ENCODE results near the gene RAB3GAP1. TPM values are rescaled to one million over a fixed set of nuclear protein-coding genes. Genes with fewer than 3 reads are reported as not detected.

RAB3GAP1 gene
- total and polyA plus RNA-seq, 12 donors = 17.5 to 64.2 (median 50.9) TPM

- no peaks in the 10 kb centered on the region for H3K9me3 ChIP-seq
- H3K27ac ChIP-seq = no peak overlapping the region
- WGBS, 2 donors = 87 to 93% methylated on average over 1 of the region's 1 CpG
- no peaks in the 10 kb centered on the region for H3K4me1 ChIP-seq
- DNase-seq (no peak), ATAC-seq (no peak)
- peaks cover 0 to 2% (median 0%) of the 10 kb centered on the region in 7 donors for H3K27me3 ChIP-seq
- TF ChIP-seq CTCF (IDR thresholded peaks at IDR 0.05) = no peak
- no peak overlapping the region for H3K4me3 ChIP-seq
- H3K36me3 ChIP-seq = no peaks in the 10 kb centered on the region
- intact Hi-C loops (cut with DNase I) = no loop called here
Measured at GRCh38 chr2:135021618-135022017, 30.5 kb upstream of the RAB3GAP1 start.

GRCh38 chr2:135022952-135023880 is 28.9 kb upstream of the RAB3GAP1 start:
- WGBS, 2 donors = 71% methylated on average over 10 of the region's 10 CpGs
- no peak for ATAC-seq
- Histone ChIP-seq H3K4me1 (no peaks in the 10 kb centered on the region), H3K4me3 (no peak overlapping the region), H3K36me3 (no peaks in the 10 kb centered on the region), H3K27ac (no peak overlapping the region), H3K27me3 (peaks cover 0 to 7% (median 0%) of the 10 kb centered on the region in 7 donors), H3K9me3 (no peaks in the 10 kb centered on the region)
- intact Hi-C loops (cut with DNase I) = no loop called here
- DNase-seq = no peak
- no peak for TF ChIP-seq CTCF (IDR thresholded peaks at IDR 0.05)

- no peaks in the 10 kb centered on the region for H3K4me1 ChIP-seq
- H3K36me3 ChIP-seq = no peaks in the 10 kb centered on the region
- no peak overlapping the region for H3K4me3 ChIP-seq
- no peak for DNase-seq
- no peak overlapping the region for H3K27ac ChIP-seq
- TF ChIP-seq CTCF (IDR thresholded peaks at IDR 0.05) = no peak
- WGBS, 2 donors = 86 to 92% methylated on average over 5 of the region's 5 CpGs
- no peaks in the 10 kb centered on the region for H3K9me3 ChIP-seq
- intact Hi-C loops (cut with DNase I) = no loop called here
- no peak for ATAC-seq
- H3K27me3 ChIP-seq = peaks cover 0 to 9% (median 0%) of the 10 kb centered on the region in 7 donors
Measured at GRCh38 chr2:135023886-135024485, 28.1 kb upstream of the RAB3GAP1 start.

- intact Hi-C loops (cut with DNase I) = no loop called here
Measured at GRCh38 chr2:135029481-135030134, 22.5 kb upstream of the RAB3GAP1 start.

More at GRCh38 chr2:135029481-135030134, 22.5 kb upstream of the RAB3GAP1 start:
- no peak for ATAC-seq
- no peaks in the 10 kb centered on the region for H3K36me3 ChIP-seq
- H3K4me3 ChIP-seq = no peak overlapping the region
- no peak overlapping the region for H3K27ac ChIP-seq
- H3K27me3 ChIP-seq = peaks cover 0 to 9% (median 0%) of the 10 kb centered on the region in 7 donors
- H3K4me1 ChIP-seq = no peaks in the 10 kb centered on the region
- DNase-seq = no peak
- no peak for TF ChIP-seq CTCF (IDR thresholded peaks at IDR 0.05)
- WGBS, 2 donors = 64 to 68% methylated on average over 2 of the region's 2 CpGs
- no peaks in the 10 kb centered on the region for H3K9me3 ChIP-seq

Data from heart right ventricle (tissue), 16 donors.